GM19395 (cell line): ENCODE measurements around the gene ABCA2.

Experiments
- ATAC-seq: cut with Tn5 transposase; IDR thresholded peaks from one replicate; pipeline ENCODE4 v1.9.1; 2021; ENCODE audit warnings: mild to moderate bottlenecking, moderate library complexity; ENCODE audit not compliant: unreplicated experiment

ABCA2 gene

DNA sequence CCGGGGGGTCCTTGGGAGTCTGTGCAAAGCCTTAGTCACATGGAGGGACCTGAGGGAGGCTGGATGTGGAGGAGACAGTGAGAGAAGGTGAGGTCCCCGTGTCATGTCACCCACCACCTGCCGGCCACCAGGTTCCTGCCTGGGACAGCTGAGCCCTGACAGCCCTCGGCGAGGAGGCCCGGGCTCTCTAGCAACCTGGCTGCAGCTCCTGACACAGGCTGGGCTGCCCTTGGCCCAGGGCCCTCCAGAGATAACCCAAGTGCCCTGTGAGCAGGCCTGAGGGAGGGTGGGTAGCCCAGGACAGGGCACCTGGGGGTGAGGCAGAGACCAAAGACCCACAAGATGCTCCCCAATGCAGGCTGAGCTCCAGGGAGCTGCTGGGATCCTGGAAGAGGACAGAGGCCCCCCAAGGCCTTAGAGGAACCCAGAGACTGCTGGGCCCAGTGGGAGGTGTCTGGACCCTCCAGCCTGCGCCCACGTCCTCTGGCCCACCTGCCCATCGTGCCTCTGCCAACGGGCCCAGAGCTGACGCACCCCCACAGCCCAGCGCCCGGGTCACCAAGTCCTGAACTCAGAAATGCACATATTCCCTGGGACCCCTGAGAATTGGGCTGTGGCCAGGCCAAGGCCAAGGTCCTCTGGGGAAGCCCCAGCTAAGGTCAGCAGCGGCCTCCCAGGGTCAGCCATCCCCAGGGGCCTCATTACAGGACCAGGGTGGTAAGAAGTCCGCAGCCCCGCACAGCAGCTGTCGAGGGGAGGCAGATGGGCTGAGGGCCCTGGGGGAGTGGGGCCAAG, 59.5 kb downstream of the ABCA2 start:
- ATAC-seq, result no peak

DNA sequence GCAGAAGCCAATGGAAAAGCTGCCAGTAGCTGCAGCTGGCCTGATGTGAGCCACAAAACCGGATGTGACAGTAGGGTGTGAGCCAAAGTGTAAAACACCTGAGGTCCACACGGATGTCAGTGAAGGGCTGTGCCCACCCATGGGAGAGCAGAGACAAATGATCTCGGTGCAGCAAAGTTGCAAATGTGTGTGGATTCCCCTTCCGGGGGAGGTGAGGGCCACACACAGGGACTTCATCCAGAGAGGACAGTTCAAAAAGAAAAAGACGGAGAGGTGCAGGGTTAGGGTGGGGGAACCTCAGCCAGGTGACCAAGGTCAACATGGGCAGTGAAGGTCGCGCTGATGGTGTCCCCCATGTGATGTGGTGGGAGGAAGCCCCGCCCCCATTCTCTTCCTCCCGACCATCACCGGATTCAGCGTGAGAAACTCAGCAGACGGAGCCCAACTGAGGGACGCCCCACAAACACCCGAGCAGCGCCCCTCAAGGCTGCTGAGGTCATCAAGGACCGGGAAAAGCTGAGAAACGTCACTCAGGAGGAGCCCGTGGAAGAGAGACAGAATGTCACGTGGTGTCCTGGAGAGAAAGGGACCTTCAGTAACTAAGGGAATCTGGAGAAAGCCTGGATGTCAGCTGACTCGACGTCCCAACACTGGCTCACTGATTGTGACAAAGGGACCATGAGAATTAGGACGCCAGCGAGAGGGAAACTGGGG, 62.1 kb downstream of the ABCA2 start:
- ATAC-seq, result no peak

DNA sequence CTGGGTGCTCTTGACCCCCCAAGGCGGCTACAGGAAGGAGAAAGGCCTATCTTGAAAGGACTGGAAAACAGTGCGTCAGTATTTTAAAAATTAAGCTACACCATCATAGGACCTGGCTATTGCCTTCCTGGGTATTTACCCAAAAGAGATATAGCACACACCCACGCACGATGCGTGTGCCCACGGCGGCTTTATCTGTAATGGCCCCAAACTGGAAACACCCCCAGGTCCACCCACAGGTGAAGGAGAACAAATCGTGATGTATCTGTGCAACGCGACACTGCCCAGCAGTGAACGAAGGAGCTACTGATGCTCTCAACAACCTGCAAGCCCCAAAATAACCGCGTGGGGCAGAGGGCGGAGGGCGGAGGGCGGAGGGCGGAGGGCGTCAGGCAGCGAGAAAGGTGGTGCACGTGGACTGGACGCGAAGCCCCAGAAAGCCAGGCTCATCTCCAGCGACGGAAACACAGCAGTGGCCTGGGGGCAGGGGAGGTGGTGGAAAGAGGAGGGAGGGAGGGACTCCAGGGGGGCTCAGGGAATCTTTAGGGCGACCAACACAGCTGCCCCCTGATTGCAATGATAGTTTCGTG, 63.1 kb downstream of the ABCA2 start:
- ATAC-seq, result no peak

GRCh38 chr9:136964171-136964689, 63.8 kb downstream of the ABCA2 start:
- ATAC-seq, result no peak

DNA sequence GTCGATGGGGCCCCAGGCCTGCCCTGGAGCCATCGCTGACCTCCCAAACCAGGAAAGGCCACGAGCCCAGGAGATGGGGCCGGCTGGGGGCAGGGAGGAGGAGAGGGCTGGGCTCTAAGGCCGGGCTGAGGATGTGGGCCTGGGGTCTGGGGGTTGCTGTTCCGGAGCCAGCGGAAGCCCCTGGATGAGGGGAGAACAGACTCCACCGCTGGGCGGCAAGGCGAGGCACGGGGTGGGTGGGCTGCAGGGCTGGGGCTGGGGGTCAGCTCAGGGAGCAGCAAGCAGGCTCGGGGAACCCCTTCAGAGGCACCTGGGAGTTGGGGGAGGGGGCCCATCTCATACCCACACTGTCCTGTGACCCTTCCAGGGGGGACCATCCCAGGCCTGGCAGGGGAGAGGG, 64.3 kb downstream of the ABCA2 start:
- ATAC-seq, result no peak

DNA sequence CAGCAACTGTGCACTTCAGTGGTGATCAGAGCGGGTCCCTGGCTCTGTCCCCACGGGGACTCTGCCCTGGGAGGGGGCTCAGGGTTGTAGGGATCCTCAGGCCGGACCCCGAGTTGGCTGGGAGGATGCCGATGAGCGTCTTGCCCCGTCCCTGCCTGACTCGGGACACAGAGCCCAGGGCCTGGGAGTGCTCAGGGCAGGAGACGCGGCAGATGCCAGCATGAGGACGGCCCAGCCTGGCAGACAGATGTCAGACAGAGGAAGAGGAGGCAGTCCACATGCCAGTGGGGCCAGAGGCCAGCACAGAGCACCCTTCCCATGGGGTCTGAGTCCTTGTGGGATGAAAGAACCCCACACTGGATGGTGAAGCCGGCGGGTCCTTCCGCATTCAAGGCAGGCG, 64.7 kb downstream of the ABCA2 start:
- no peak for ATAC-seq

DNA sequence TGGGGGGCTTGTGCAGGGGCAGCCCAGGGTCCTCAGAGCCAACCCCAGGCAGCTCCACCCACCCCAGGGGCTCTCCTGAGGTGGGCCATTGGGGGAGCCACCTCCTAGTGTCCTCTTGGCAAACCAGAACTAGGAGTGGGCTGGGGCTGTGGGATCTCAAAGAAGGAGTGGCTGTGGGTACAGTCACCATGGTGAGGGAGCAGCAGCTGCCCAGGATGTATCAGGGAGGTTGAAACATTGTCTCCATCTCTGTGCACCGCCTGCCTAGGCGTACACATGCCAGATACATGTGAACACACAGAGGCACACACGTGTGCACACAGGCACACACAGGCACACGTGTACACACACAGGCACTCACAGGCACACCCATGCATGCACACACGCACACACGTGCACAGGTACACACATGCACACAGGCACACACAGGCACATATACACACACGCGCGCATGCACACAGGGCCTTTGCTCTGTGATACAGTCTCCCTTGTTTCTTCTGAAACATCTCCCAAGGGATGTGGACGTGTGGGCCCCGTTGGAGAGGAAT, 65.3 kb downstream of the ABCA2 start:
- no peak for ATAC-seq

DNA sequence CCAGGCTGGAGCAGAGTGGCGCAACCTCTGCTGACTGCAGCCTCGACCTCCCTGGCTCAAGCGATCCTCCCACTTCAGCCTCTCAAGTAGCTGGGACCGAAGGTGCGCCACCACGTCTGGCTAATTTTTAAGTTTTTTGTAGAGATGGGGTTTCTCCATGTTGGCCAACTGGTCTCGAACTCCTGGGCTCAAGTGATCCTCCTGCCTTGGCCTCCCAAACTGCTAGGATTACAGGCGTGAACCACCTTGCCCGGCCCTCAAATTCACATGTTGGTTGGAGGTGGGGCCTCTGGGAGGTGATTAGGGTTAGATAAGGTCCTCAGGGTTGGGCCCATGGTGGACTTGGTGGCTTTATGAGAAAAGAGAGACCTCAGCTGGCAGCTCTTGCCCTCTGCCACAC, 65.9 kb downstream of the ABCA2 start:
- ATAC-seq, result no peak

GRCh38 chr9:136961279-136962065, 66.6 kb downstream of the ABCA2 start:
- no peak for ATAC-seq

DNA sequence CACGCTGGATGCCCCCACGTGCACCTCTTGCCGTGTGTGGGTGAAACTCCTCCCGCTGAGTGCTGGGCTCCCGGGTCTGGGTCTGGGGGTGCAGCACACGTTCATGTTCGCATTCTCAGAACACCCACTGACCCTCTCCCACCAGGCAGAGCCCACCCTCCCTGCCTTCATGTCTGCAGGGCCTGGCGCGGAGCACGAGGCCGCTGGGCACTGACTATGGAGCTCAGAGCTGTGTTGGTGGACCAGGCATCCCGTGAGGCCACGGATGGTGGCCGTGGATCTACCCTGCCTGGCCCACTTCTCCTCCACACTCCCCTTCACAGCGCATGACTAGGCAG, 67.1 kb downstream of the ABCA2 start:
- no peak for ATAC-seq

DNA sequence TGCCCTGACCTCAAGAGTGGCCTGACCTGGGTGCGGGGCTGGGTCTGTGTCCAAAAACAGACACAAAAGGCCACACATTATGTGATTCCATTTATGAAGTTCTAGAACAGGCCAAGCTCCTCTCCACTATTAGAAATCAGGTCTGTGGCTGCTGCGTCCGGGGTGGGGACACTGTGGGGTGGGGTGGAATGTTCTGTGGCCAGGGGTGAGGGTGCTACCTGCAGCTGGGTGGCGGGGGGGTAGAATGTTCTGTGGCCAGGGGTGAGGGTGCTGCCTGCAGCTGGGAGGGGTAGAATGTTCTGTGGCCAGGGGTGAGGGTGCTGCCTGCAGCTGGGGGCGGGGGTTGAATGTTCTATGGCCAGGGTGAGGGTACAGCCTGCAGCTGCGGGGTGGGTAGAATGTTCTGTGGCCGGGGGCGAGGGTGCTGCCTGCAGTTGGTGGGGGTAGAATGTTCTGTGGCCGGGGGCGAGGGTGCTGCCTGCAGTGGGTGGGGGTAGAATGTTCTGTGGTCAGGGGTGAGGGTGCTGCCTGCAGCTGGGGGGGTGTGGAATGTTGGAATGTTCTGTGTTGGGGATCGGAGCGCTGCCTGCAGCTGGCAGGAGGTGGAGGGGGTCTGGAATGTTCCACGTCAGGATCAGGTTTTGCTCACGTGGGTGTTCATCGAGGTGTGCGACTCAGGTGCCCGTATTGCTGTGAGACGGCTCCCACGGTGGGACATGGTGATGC, 67.7 kb downstream of the ABCA2 start:
- ATAC-seq, result no peak

DNA sequence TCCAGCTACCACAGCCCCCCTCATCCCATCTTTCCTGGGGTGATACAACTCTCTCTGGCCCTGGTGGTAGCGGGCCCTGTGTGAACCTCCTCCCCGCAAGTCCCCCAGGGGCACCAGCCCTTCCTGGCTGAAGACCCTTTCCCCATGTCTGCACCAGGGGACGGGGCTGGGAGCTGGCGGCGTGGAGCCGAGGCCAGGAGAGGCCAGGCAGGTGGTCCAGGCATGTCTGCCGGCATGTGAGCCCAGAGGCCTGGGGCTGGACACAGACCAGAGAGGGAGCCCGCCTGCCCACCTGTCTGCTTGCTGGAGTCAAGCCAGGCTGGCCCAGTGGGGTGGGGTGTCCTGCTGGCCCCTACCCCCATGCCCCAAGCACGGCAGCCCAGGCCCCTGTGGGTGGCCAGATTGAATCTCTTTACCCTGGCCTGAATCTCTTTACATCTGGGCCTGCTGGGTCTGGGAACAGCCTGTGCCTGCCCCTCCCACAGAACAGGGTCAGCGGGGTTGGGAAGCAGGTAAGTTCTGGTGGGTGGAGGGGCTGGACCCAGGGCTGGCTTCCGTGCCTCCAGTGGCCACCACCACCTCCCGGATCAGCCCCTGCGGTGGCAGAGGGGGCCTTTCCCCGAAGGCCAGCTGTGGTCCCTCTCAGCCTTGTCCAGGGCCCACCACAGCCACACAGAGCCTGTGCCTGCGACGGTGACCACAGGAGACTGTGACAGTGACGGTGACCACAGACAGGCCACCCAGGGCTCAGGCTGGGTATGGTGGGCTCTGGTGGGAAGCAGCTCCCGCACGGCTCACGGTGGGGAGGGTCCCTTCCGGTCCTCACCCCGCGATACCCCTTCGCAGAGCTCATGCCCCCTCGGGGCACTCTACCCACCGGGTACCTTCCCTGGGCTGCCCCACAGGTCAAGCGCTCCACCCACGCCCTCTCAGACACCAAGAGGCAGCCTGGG, 68.9 kb downstream of the ABCA2 start:
- ATAC-seq, result no peak

DNA sequence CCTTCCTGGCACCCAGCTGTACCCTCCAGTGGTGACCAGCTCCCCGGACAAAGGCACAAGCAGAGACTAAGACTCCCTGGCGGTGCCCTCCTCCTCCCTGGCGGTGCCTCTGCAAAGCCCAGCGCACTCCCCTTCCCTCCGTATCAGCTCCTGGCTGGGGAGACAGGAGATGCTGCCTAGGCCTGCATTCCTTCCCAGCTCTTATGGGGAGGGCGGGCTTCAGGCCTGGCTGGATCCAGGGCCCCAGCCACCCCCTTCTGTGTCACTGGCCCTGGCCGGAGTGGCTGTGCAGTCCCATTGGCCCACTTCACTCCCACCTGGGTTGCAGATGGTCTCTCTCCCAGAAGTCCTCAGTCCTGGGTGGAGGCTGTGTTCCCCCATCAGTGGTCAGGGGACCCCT, 69.6 kb downstream of the ABCA2 start:
- ATAC-seq, result no peak

- no peak for ATAC-seq
Observed at GRCh38 chr9:136957901-136958300, 70.1 kb downstream of the ABCA2 start.

DNA sequence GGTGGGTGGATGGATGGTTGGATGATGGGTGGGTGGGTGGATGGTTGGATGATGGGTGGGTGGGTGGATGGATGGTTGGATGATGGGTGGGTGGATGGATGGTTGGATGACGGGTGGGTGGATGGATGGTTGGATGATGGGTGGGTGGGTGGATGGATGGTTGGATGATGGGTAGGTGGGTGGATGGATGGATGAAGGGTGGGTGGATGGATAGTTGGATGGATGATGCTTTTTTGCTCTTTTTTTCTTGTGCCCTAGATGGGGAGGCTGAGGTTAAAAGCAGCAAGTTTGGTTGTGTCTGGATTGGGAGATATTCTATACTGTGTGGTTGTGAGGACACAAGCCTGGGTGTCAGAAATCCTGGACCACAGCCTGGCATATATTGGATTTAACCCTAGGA, 70.6 kb downstream of the ABCA2 start:
- ATAC-seq, result no peak
